PC-3 (cell line): ENCODE results near the gene RAB9B.
"Not testable (repeated sequence)": the region's sequence is repeated elsewhere in the genome, so short reads cannot be mapped to it uniquely, and the experiment has no call there.

ENCODE experiments used
- CTCF ChIP-seq: fragments of 300-600 bp; sonication (generic); conservative IDR thresholded peaks from 2 replicates; pipeline ENCODE4 v1.5.1; 2017; ENCODE audit warnings: antibody characterized with exemption, low read depth, mild to moderate bottlenecking, low read length
- EZH2 ChIP-seq: fragments of 300-600 bp; sonication (generic); IDR thresholded peaks from one replicate; pipeline ENCODE4 v1.6.1; 2017; ENCODE audit warnings: antibody characterized with exemption, mild to moderate bottlenecking, low read length; ENCODE audit not compliant: unreplicated experiment
- EZH2phosphoT487 ChIP-seq: fragments of 300-600 bp; sonication (generic); IDR thresholded peaks from 2 replicates; pipeline ENCODE4 v1.6.1; 2018; ENCODE audit warnings: mild to moderate bottlenecking, antibody characterized with exemption, low read length, borderline replicate concordance

- TF ChIP-seq CTCF, EZH2phosphoT487, EZH2: not testable (repeated sequence)
These were observed 11.3 kb downstream of the RAB9B start for GRCh38 chrX:103820802-103821201.
